HEK293T (cell line): ENCODE results near the gene BTBD1.

Source experiments
- BHLHE40 ChIP-seq: fragments of 450-650 bp; IDR thresholded peaks from 2 replicates; pipeline ENCODE4 v1.6.1; 2016; ENCODE audit warnings: mild to moderate bottlenecking, moderate library complexity, borderline replicate concordance
- FOXK2 ChIP-seq: fragments of 450-650 bp; IDR thresholded peaks from 2 replicates; pipeline ENCODE4 v1.6.1; 2016; ENCODE audit warnings: mild to moderate bottlenecking
- FOXM1 ChIP-seq: fragments of 450-650 bp; IDR thresholded peaks from 2 replicates; pipeline ENCODE4 v1.6.1; 2017; ENCODE audit warnings: mild to moderate bottlenecking, borderline replicate concordance
- NFRKB ChIP-seq: fragments of 450-650 bp; IDR thresholded peaks from 2 replicates; pipeline ENCODE4 v1.6.1; 2016; ENCODE audit warnings: mild to moderate bottlenecking, moderate library complexity

- TF ChIP-seq BHLHE40, result no peak
- no peak for TF ChIP-seq FOXM1
- no peak for TF ChIP-seq NFRKB
- no peak for TF ChIP-seq FOXK2
Measured at GRCh38 chr15:83104141-83104540, 37.1 kb upstream of the BTBD1 start.
